Adrenal gland (tissue), 12 donors: ENCODE results near the gene CBLN3. TPM values are rescaled to one million over a fixed set of nuclear protein-coding genes. Genes with fewer than 3 reads are reported as not detected.

Experiments used
- DNase-seq, 7 donors: peaks; one replicate each; pipeline ENCODE4 v3.0.0-alpha.2; 2019 to 2020
- H3K27ac ChIP-seq, 5 donors: fragments of 200-600 bp; sonication (generic) in 4 of 5; 1 replicate in 3 of 5; 2 replicates in 2 of 5; pipeline versions ENCODE4 v1.5.1 to v1.8.0; 2016 to 2020; ENCODE audit warnings: mild to moderate bottlenecking in 1 of 5
- H3K27me3 ChIP-seq: fragments of 200-600 bp; 2 replicates; pipeline ENCODE4 v1.8.0; 2021
- H3K36me3 ChIP-seq, 2 donors: fragments of 200-600 bp; replicated peaks in 1 of 2; 1 replicate in 1 of 2; 2 replicates in 1 of 2; pipeline versions ENCODE4 v1.5.1 to v1.8.0; 2018 to 2022
- H3K4me1 ChIP-seq, 2 donors: fragments of 200-600 bp; replicated peaks in 1 of 2; 1 replicate in 1 of 2; 2 replicates in 1 of 2; pipeline versions ENCODE4 v1.5.1 to v1.8.0; 2018 to 2021
- H3K4me3 ChIP-seq, 4 donors: fragments of 200-600 bp; sonication (generic) in 3 of 4; one replicate each; pipeline ENCODE4 v1.5.1; 2016 to 2018
- H3K9me3 ChIP-seq, 3 donors: fragments of 200-600 bp; sonication (generic) in 1 of 3; replicated peaks in 1 of 3; 1 replicate in 2 of 3; 2 replicates in 1 of 3; pipeline versions ENCODE4 v1.5.1 to v1.8.0; 2016 to 2021
- POLR2A ChIP-seq, 2 donors: fragments of 450-650 bp; IDR thresholded peaks; one replicate each; pipeline ENCODE4 v1.6.1; 2017; ENCODE audit warnings: antibody characterized with exemption in 2 of 2, mild to moderate bottlenecking in 2 of 2, moderate library complexity in 1 of 2
- WGBS, 4 donors: extraction: QIAGEN DNeasy Blood & Tissue Kit in 2 of 4; methylation state at CpG; one replicate each; pipeline versions ENCODE4 v1.1.5 to v1.1.7; 2013 to 2017; 5-methylcytosine and 5-hydroxymethylcytosine counted together
- intact Hi-C, 2 donors: fragments of 100-400 bp; cut with DNase I; formaldehyde crosslinking; loops; one replicate each; pipeline versions ENCODE4 v1.14.1 to v1.15.0; 2022 to 2023
- polyA plus RNA-seq, 3 donors: library from polyadenylated mRNA; stranded (reverse); fragments of 200-250 nt in 2 of 3; fragments of 350-450 nt in 1 of 3; fragmentation: Illumina TruSeq in 1 of 3; extraction: RNeasy Lipid Tissue Mini Kit (QIAGEN cat#74804) in 1 of 3; gene quantifications; one replicate each; pipeline ENCODE4 v1.2.3, GENCODE V29; 2013 to 2014
- total RNA-seq, 9 donors: library from RNA; depleted of rRNA in 4 of 9; stranded (reverse); fragments of >200 nt in 4 of 9; fragments of 120-200 nt in 1 of 9; fragmentation: NEBNext Ultra II Directional in 1 of 9; extraction: Animal tissue kit (Norgen Biotek cat#: 25700) in 1 of 9; gene quantifications; one replicate each; pipeline versions ENCODE4 v1.1.0 to v1.2.4, GENCODE V29; 2013 to 2023
- TF ChIP-seq, protein P1 (sequence below), 6 experiments: fragments of 450-650 bp in 4 of 6; fragments of 200-600 bp in 2 of 6; sonication (generic) in 1 of 6; IDR thresholded peaks; 1 replicate in 5 of 6; 2 replicates in 1 of 6; pipeline versions ENCODE4 v1.5.1 to v1.8.0; 2016 to 2021; ENCODE audit warnings: antibody characterized with exemption in 6 of 6, mild to moderate bottlenecking in 2 of 6, moderate library complexity in 1 of 6
- donor health status: healthy with polysubstance abuse.
- donor health status: Bipolar disorder and iron deficiency.
- donor health status: DM: yes; HTN: yes; CAD: no.
- donor health status: DM: no; HTN: no; CAD: no.
- donor health status: DM: no; HTN: no; CAD: no.
- donor health status: DM: yes; HTN: yes; CAD: no.

Gene CBLN3
- total and polyA plus RNA-seq, 12 donors, result 3.9 to 43.6 (median 11.9) TPM

DNA sequence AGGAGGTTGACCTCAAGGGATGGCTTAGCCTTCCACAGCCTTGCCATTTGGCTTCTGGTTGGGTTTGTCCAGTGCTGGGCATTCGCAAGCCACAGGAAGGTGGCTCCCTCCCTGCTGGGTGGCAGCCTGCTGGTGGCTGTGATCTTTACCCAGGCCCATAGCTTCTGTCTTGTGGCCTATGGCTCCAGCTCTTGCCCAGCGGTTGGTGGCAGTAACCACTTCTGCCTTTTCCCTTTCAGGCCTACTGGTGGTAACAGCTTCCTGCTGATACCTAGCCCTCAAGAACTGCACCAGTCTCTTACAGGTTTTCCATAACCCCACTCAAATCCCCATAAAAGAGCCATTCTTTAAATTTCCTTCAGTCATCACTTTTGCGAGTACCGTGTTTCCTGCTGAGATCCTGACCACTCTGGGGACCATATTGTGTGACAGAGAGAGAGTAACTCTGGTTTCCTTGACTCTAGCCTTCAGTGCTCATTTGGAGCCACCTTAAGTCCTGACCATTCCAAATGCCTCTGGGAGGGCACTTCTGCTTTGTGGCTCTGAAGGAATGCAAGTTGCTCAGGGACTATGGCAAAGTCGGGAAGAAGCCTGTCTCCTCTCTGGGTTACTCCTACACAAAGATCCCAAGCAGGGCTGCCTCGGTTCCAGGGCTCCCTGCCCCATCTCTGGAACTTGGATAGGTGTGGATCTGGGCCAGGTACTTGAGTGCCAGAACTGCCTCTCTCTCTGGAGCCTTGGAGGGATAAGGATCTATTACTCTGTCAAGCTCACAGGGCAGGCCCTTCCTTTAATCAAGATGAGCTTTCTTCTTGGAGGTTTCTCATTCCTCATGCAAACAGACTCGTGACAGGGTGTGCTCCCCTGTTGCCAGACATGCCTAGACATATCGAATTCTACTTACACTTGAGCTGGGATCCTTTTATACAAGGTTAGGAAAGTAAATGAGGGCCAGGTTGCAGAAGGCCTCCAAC lies 33.6 kb downstream of the CBLN3 start:
- Histone ChIP-seq H3K4me1 (peaks cover 8 to 14% of the 10 kb centered on the region in 2 donors), H3K4me3 (no peak overlapping the region), H3K27ac (no peak overlapping the region), H3K9me3 (no peaks in the 10 kb centered on the region), H3K27me3 (peaks cover 6% of the 10 kb centered on the region), H3K36me3 (no peaks in the 10 kb centered on the region)
- no peak for TF ChIP-seq POLR2A (IDR thresholded peaks at IDR 0.05)
- TF ChIP-seq, protein P1, sequence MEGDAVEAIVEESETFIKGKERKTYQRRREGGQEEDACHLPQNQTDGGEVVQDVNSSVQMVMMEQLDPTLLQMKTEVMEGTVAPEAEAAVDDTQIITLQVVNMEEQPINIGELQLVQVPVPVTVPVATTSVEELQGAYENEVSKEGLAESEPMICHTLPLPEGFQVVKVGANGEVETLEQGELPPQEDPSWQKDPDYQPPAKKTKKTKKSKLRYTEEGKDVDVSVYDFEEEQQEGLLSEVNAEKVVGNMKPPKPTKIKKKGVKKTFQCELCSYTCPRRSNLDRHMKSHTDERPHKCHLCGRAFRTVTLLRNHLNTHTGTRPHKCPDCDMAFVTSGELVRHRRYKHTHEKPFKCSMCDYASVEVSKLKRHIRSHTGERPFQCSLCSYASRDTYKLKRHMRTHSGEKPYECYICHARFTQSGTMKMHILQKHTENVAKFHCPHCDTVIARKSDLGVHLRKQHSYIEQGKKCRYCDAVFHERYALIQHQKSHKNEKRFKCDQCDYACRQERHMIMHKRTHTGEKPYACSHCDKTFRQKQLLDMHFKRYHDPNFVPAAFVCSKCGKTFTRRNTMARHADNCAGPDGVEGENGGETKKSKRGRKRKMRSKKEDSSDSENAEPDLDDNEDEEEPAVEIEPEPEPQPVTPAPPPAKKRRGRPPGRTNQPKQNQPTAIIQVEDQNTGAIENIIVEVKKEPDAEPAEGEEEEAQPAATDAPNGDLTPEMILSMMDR (IDR thresholded peaks at IDR 0.05), result no peak
- DNase-seq, result peak in 1 of 7 donors; percentile 5
- 64 to 79% (median 74%) methylated on average over 8 of the region's 8 CpGs for WGBS, 4 donors
- intact Hi-C loops, result no loop called here

DNA sequence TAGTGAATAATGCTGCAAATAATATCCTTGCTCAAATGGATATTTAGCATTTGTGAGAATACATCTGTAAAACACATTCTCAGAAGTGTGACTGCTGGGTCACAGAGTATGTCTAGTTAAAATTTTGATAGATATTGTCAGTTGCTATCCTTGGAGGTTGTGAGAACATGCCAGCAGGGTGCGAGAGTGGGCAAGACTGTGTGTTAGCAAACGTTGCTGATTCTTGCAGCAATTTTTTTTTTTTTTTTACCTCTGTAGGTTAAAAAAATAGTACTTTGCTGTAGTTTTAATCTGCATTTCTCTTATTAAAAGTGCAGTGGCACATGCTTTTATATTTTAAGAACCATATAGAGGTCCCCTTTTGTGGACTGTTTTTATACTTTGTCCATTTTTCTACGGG lies 35.2 kb downstream of the CBLN3 start:
- no peak for DNase-seq
- intact Hi-C loops, result no loop called here
- WGBS, 4 donors, result 48 to 56% (median 49%) methylated on average over 3 of the region's 3 CpGs
- no peak for TF ChIP-seq POLR2A (IDR thresholded peaks at IDR 0.05)
- TF ChIP-seq, protein P1 (IDR thresholded peaks at IDR 0.05), result no peak
- Histone ChIP-seq H3K4me1 (peaks cover 6 to 11% of the 10 kb centered on the region in 2 donors), H3K27ac (no peak overlapping the region), H3K36me3 (no peaks in the 10 kb centered on the region), H3K4me3 (no peak overlapping the region), H3K27me3 (peaks cover 6% of the 10 kb centered on the region), H3K9me3 (no peaks in the 10 kb centered on the region)

DNA sequence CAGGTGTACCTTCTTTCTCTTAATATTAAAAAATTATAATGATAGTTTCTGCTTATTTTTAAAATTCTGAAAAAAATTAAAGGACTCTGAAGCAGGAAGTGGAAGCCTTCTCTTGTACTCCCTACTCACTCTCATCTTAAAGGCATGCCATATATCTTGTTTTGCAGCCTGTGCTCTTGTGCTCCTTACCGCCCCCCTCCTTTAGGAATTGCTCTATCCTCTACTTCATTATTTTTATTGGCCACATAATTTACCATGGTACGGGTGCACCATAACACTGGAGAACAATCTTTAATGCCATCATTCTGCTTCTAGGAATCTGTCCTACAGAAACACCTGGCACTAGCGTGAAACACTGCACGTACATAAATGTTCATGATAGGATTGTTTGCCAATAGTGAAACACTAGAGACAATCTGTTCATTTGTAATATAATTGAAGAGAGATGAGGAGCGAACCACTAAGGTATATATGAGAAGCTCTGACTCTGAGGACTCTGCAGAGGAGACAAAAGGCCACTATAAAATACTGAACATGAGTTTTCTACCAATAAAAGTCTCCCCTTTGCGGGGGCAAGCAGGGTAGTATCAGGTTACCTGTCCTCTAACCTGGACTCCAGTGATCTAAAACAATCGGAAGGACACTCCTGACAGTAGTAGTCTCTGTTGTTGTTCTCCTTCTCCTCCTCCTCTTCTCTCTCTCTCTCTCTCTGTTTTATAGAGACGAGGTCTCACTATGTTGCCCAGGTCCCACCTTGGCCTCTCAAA lies 37.0 kb downstream of the CBLN3 start:
- H3K4me1 ChIP-seq, result peaks cover 0 to 8% of the 10 kb centered on the region in 2 donors
- no peaks in the 10 kb centered on the region for H3K9me3 ChIP-seq
- WGBS, 4 donors, result 64 to 69% (median 65%) methylated on average over 8 of the region's 8 CpGs
- DNase-seq, result no peak
- no peak for TF ChIP-seq POLR2A (IDR thresholded peaks at IDR 0.05)
- TF ChIP-seq, protein P1 (IDR thresholded peaks at IDR 0.05), result no peak
- no peaks in the 10 kb centered on the region for H3K36me3 ChIP-seq
- no peak overlapping the region for H3K27ac ChIP-seq
- H3K4me3 ChIP-seq, result no peak overlapping the region
- peaks cover 6% of the 10 kb centered on the region for H3K27me3 ChIP-seq
- intact Hi-C loops, result no loop called here
